K562 (cell line): ENCODE results near the gene KMT2E.

Source experiments
- AFF4 ChIP-seq: sonication (generic); formaldehyde crosslinking; IDR thresholded peaks from 2 replicates; pipeline ENCODE4 v1.8.0; 2023; ENCODE audit warnings: mild to moderate bottlenecking, missing genetic modification reagents
- CTCF ChIP-seq, 3 experiments: IDR thresholded peaks in 2 of 3; conservative IDR thresholded peaks in 1 of 3; 2 replicates each; pipeline ENCODE4 v1.5.1; 2011 to 2012; ENCODE audit warnings: low read length in 3 of 3, mild to moderate bottlenecking in 3 of 3, control low read depth in 2 of 3, improper control_type of control experiment in 1 of 3, inconsistent platforms in 1 of 3, low read depth in 1 of 3, mixed read lengths in 1 of 3, moderate library complexity in 1 of 3; ENCODE audit not compliant: insufficient read depth in 2 of 3
- GTF2F1 ChIP-seq: IDR thresholded peaks from 2 replicates; pipeline ENCODE4 v1.6.1; 2011; ENCODE audit warnings: low read depth, low read length, improper control_type of control experiment
- IRF9 ChIP-seq: fragments of 450-650 bp; IDR thresholded peaks from 2 replicates; pipeline ENCODE4 v1.6.1; 2016; ENCODE audit warnings: missing biosample characterization, missing genetic modification characterization
- NONO ChIP-seq, 2 experiments: fragments of 200-400 bp in 1 of 2; fragments of 450-650 bp in 1 of 2; formaldehyde crosslinking in 1 of 2; IDR thresholded peaks; 2 replicates each; pipeline ENCODE4 v1.6.1; 2017; ENCODE audit warnings: low read depth in 2 of 2, mild to moderate bottlenecking in 2 of 2, moderate library complexity in 2 of 2, low read length in 1 of 2
- PHF21A ChIP-seq: fragments of 450-650 bp; IDR thresholded peaks from 2 replicates; pipeline ENCODE4 v1.6.1; 2017; ENCODE audit warnings: low read depth, borderline replicate concordance
- RBBP5 ChIP-seq: fragments of 200-600 bp; sonication (generic); IDR thresholded peaks from 2 replicates; pipeline ENCODE4 v1.6.1; 2012; ENCODE audit warnings: borderline replicate concordance, mild to moderate bottlenecking, low read length, control low read depth, inconsistent platforms; ENCODE audit not compliant: insufficient read depth, poor library complexity, severe bottlenecking
- SP1 ChIP-seq: sonication (generic); formaldehyde crosslinking; IDR thresholded peaks from 2 replicates; pipeline ENCODE4 v1.8.1; 2022; ENCODE audit warnings: mild to moderate bottlenecking, missing genetic modification reagents
- STAT6 ChIP-seq: sonication (generic); formaldehyde crosslinking; IDR thresholded peaks from 2 replicates; pipeline ENCODE4 v1.8.1; 2023; ENCODE audit warnings: mild to moderate bottlenecking, missing genetic modification reagents
- TFE3 ChIP-seq: fragments of 450-650 bp; formaldehyde crosslinking; IDR thresholded peaks from 2 replicates; pipeline ENCODE4 v1.4.0; 2020; ENCODE audit warnings: mild to moderate bottlenecking, mixed read lengths

- no peak for TF ChIP-seq TFE3 (CRISPR knock-in tag)
- no peak for TF ChIP-seq CTCF (IDR thresholded peaks at IDR 0.05 in 2 of 3, conservative IDR thresholded peaks at IDR 0.05 in 1 of 3; ENCODE audit: insufficient read depth in 2 of 3, low read depth in 1 of 3, low read length in 3 of 3)
- TF ChIP-seq GTF2F1, result no peak
- TF ChIP-seq SP1 (CRISPR knock-in tag), result no peak
- no peak for TF ChIP-seq PHF21A
- TF ChIP-seq STAT6 (CRISPR knock-in tag), result no peak
- no peak for TF ChIP-seq IRF9 (tag)
- no peak for TF ChIP-seq AFF4 (CRISPR knock-in tag)
- TF ChIP-seq NONO (IDR thresholded peaks at IDR 0.05; ENCODE audit: low read depth in 2 of 2, low read length in 1 of 2), result no peak
- TF ChIP-seq RBBP5, result no peak
Measured at GRCh38 chr7:105047932-105048331, 33.9 kb downstream of the KMT2E start.
